ENCODE results near the gene COG5.
"Not testable (repeated sequence)": the region's sequence is repeated elsewhere in the genome, so short reads cannot be mapped to it uniquely, and the experiment has no call there.

The COG5 gene

DNA sequence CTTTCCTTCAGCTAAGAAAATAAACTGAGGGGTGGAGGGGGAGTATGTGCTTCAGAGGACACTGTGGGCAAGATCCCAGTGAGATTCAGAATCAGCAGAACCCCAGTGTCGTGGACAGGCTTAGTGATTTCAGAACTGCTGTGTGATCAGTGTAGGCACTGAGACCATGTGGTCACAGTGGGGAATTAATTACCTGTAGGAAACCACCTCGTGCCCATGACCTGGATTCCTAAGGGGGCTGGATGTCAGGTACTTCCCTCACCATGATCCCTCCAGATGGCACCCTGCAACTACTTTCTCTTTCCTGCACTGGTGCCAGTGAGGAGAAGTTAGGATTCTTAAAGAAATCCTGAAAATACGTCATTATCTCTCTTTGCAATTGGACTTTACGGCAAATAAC lies 330.5 kb downstream of the COG5 start:
- TF ChIP-seq, protein P1, sequence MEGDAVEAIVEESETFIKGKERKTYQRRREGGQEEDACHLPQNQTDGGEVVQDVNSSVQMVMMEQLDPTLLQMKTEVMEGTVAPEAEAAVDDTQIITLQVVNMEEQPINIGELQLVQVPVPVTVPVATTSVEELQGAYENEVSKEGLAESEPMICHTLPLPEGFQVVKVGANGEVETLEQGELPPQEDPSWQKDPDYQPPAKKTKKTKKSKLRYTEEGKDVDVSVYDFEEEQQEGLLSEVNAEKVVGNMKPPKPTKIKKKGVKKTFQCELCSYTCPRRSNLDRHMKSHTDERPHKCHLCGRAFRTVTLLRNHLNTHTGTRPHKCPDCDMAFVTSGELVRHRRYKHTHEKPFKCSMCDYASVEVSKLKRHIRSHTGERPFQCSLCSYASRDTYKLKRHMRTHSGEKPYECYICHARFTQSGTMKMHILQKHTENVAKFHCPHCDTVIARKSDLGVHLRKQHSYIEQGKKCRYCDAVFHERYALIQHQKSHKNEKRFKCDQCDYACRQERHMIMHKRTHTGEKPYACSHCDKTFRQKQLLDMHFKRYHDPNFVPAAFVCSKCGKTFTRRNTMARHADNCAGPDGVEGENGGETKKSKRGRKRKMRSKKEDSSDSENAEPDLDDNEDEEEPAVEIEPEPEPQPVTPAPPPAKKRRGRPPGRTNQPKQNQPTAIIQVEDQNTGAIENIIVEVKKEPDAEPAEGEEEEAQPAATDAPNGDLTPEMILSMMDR (IDR thresholded peaks at IDR 0.05), result no peak
- Mint-ChIP-seq H3K27me3 (ENCODE audit: low read depth, poor library complexity) (no peaks in the 10 kb centered on the region), H3K4me3 (no peak overlapping the region), H3K4me1 (peaks cover 6% of the 10 kb centered on the region), H3K36me3 (ENCODE audit: low read depth) (peaks cover 14% of the 10 kb centered on the region), H3K9me3 (no peaks in the 10 kb centered on the region), H3K27ac (no peak overlapping the region)
- no peak for DNase-seq

DNA sequence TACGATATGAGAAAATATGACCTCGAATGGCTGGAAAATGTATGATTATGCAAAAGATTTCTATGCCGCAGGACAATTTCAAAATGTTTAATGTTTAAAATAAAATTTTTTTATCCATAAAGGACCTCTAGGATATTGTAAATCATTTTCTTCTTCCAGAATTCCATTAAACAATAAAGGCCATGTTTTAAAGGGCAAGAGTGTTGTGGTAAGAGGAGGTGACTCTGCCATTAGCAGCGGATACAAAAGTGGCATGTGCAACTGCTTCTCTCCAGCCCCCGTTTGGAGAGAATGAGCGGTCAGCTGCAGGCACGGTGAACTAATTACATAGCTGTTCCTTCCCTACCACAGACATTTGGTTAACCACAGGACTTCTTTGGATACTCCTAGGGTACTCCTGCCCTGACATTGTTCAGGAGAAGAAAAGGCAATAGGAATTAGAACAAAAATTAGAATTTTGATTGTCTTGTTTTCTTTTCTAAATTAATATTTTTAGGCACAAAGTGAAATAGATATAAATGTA lies 331.1 kb downstream of the COG5 start:
- H3K36me3 Mint-ChIP-seq (ENCODE audit: low read depth), result peaks cover 14% of the 10 kb centered on the region
- no peak overlapping the region for H3K27ac Mint-ChIP-seq
- TF ChIP-seq, protein P1 (IDR thresholded peaks at IDR 0.05), result no peak
- no peak overlapping the region for H3K4me3 Mint-ChIP-seq
- H3K9me3 Mint-ChIP-seq, result no peaks in the 10 kb centered on the region
- H3K4me1 Mint-ChIP-seq, result peaks cover 6% of the 10 kb centered on the region
- H3K27me3 Mint-ChIP-seq (ENCODE audit: low read depth, poor library complexity), result no peaks in the 10 kb centered on the region
- no peak for DNase-seq

DNA sequence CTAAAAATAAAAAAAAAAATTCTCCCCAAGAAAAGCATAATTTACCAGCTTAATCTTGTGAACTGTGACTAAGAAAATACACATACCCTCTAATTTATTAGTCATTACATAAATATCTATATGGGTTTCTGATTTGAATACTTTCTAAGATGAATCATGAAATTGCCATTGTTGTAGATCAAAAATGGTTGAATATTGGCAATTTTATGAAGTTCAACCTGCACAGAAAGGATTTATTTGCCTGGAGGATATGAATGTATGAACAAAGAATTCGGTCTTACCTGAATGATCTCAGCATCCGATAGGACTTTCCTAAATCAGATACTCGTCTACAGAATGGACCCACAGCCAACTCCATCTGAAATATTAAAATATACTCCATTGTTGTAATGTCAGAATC lies 333.4 kb downstream of the COG5 start:
- peaks cover 21% of the 10 kb centered on the region for H3K4me1 Mint-ChIP-seq
- TF ChIP-seq, protein P1 (IDR thresholded peaks at IDR 0.05), result no peak
- DNase-seq, result no peak
- no peaks in the 10 kb centered on the region for H3K27me3 Mint-ChIP-seq (ENCODE audit: low read depth, poor library complexity)
- peaks cover 14% of the 10 kb centered on the region for H3K36me3 Mint-ChIP-seq (ENCODE audit: low read depth)
- no peak overlapping the region for H3K27ac Mint-ChIP-seq
- no peak overlapping the region for H3K4me3 Mint-ChIP-seq
- no peaks in the 10 kb centered on the region for H3K9me3 Mint-ChIP-seq

DNA sequence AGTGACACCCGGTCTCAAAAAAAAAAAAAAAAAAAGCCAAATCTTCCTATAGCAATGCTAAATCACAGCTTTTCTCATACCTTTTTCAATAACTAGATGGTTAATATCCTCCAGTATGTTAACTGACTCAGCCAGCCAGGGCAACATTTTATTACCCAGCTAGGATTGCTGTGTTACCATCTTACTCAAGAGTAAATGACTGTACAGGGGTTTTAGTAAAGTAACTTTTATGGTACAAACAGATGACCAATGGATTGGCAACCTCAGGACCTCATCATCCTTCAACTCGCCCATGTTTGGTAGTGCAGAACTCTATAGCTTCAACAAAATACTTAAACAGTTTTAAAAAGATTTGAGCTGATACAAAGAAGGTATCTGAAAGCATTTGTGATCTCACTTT lies 335.4 kb downstream of the COG5 start:
- peaks cover 38% of the 10 kb centered on the region for H3K4me1 Mint-ChIP-seq
- DNase-seq, result no peak
- TF ChIP-seq, protein P1 (IDR thresholded peaks at IDR 0.05), result no peak
- H3K36me3 Mint-ChIP-seq (ENCODE audit: low read depth), result peaks cover 14% of the 10 kb centered on the region
- no peak overlapping the region for H3K27ac Mint-ChIP-seq
- no peaks in the 10 kb centered on the region for H3K9me3 Mint-ChIP-seq
- H3K4me3 Mint-ChIP-seq, result no peak overlapping the region
- no peaks in the 10 kb centered on the region for H3K27me3 Mint-ChIP-seq (ENCODE audit: low read depth, poor library complexity)

DNA sequence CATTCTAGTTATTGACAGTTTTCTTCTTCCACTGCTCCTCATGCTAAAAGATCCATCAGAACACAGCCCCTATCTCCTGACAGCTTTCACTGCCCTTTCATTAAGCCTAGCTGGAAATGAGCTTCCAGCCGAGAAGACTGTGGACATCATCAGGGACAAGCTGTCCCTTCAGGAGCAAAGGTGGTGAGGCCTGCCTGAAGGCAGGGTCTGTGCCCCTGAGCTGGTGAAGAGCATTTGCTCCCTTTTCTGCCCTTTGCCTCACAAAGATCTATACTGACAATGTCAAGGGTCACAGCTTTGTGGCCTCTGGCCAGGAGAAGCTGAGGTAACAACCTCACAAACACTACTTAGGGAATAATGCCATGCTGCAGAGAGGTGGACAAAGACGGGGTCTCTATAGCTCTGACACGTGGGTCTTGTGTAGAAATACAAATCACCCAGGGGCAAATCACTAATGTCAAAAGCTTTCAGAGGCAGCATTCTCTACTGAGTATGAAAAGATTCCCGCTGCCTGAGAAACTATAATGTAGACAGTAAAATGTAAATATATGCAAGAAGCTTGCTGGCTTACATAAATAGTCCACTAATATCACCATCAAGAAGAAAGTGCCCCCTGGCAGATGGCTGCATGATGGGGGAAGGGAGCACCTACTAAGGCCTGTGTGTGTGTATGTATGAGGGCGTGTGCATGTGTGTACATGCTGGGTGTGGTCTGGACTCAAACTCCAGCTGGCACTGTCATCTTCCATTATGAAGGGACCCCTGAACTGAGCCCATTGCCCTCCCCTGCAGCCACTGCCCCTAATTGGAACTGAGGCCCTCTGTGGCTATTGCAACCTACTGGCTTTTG lies 339.1 kb downstream of the COG5 start:
- H3K27me3 Mint-ChIP-seq (ENCODE audit: low read depth, poor library complexity), result no peaks in the 10 kb centered on the region

DNA sequence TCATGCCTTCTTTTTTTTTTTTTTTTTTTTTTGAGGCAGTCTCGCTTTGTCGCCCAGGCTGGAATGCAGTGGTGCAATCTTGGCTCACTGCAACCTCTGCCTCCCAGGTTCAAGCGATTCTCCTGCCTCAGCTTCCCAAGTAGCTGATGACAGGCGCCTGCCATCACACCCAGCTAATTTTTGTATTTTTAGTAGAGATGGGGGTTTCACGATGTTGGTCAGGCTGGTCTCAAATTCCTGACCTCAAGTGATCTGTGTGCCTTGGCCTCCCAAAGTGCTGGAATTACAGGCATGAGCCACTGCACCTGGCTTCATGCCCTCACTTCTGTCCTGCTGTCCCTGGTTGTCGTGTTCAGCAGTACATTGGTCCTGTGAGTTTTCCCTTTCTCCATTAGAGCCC lies 342.9 kb downstream of the COG5 start:
- H3K9me3 Mint-ChIP-seq; H3K27ac Mint-ChIP-seq; H3K4me3 Mint-ChIP-seq; H3K27me3 Mint-ChIP-seq (ENCODE audit: low read depth, poor library complexity); DNase-seq: not testable (repeated sequence)
- Mint-ChIP-seq H3K4me1 (peaks cover 29% of the 10 kb centered on the region), H3K36me3 (ENCODE audit: low read depth) (peaks cover 17% of the 10 kb centered on the region)

More for the DNA sequence above, 339.1 kb downstream of the COG5 start:
- Mint-ChIP-seq H3K27ac (peak overlapping the region; percentile 97), H3K36me3 (ENCODE audit: low read depth) (peaks cover 18% of the 10 kb centered on the region), H3K9me3 (no peaks in the 10 kb centered on the region), H3K4me1 (peaks cover 44% of the 10 kb centered on the region), H3K4me3 (peak overlapping the region; percentile 37)
- TF ChIP-seq, protein P1 (IDR thresholded peaks at IDR 0.05), result no peak
- peak; percentile 11 for DNase-seq
